Limb (tissue), 2 donors: Measurements from ENCODE around the gene SERP2.

Experiments
- DNase-seq, 2 donors: peaks; one replicate each; pipeline ENCODE4 v3.0.0-alpha.2; 2016; ENCODE audit errors: extremely low spot score in 2 of 2

SERP2 gene

GRCh38 chr13:44434766-44435141, 61.1 kb downstream of the SERP2 start:
- DNase-seq: no peak

- DNase-seq: peak; percentile 97 to 98
These were observed 61.7 kb downstream of the SERP2 start for GRCh38 chr13:44435142-44435918.

GRCh38 chr13:44435919-44436510, 62.4 kb downstream of the SERP2 start:
- DNase-seq: no peak

GRCh38 chr13:44436589-44437337, 63.1 kb downstream of the SERP2 start:
- peak; percentile 97 to 98 for DNase-seq

- peak in 1 of 2 donors; percentile 82 for DNase-seq
These were observed 64.0 kb downstream of the SERP2 start for GRCh38 chr13:44437356-44438233.

- no peak for DNase-seq
These were observed 64.6 kb downstream of the SERP2 start for GRCh38 chr13:44438234-44438579.

GRCh38 chr13:44439452-44440024, 65.9 kb downstream of the SERP2 start:
- DNase-seq: no peak

- DNase-seq: no peak
These were observed 66.5 kb downstream of the SERP2 start for GRCh38 chr13:44440046-44440608.
